Panc1 (cell line): Measurements from ENCODE around the gene BCAP29. TPM values are rescaled to one million over a fixed set of nuclear protein-coding genes. Genes with fewer than 3 reads are reported as not detected.

Experiments
- ATAC-seq: fragments of 200-7000 bp; cut with Tn5 transposase; 2 replicates; pipeline ENCODE4 v1.9.1; 2020; ENCODE audit warnings: mild to moderate bottlenecking, moderate library complexity
- BruUV-seq: library from RNA; stranded (reverse); fragments of 400-500 nt; replicated peaks from 2 replicates; lab custom pipeline; 2021; lab: Mats Ljungman, UMichigan
- CTCF ChIA-PET: fragments of 300-600 bp; sonication (Branson Sonifier 250); formaldehyde crosslinking; loops from one replicate; lab custom pipeline; 2022; ENCODE audit warnings: antibody characterized with exemption; lab: Charles Lee
- POLR2A ChIA-PET: fragments of 300-600 bp; sonication (Branson Sonifier 250); formaldehyde crosslinking; loops from one replicate; lab custom pipeline; 2022; ENCODE audit warnings: antibody characterized with exemption; lab: Charles Lee
- DNase-seq: peaks from one replicate; pipeline ENCODE4 v3.0.0-alpha.2; 2010; ENCODE audit warnings: low read depth, low spot score
- H3K27ac ChIP-seq: 2 replicates; pipeline ENCODE4 v1.5.1; 2011; ENCODE audit warnings: mild to moderate bottlenecking, low read length, inconsistent platforms
- H3K27me3 ChIP-seq: fragments of 200-500 bp; sonication (Bioruptor generic); 2 replicates; pipeline ENCODE4 v1.6.0; 2014; ENCODE audit warnings: low read length, inconsistent platforms; ENCODE audit not compliant: control insufficient read depth, insufficient read depth
- H3K36me3 ChIP-seq: fragments of 200-500 bp; sonication (Bioruptor generic); 2 replicates; pipeline ENCODE4 v1.5.1; 2014; ENCODE audit warnings: inconsistent platforms, mild to moderate bottlenecking, low read length, moderate library complexity; ENCODE audit not compliant: control insufficient read depth, insufficient read depth
- H3K4me1 ChIP-seq: 2 replicates; pipeline ENCODE4 v1.5.1; 2011; ENCODE audit warnings: inconsistent platforms, mild to moderate bottlenecking, low read length, moderate library complexity; ENCODE audit not compliant: control insufficient read depth, insufficient read depth
- H3K4me3 ChIP-seq, 2 experiments: 2 replicates each; pipeline ENCODE4 v1.5.1; 2011 to 2012; ENCODE audit warnings: low read depth in 2 of 2, low read length in 2 of 2, mild to moderate bottlenecking in 2 of 2, inconsistent platforms in 1 of 2, moderate library complexity in 1 of 2
- H3K9me3 ChIP-seq: fragments of 200-500 bp; sonication (Bioruptor generic); 2 replicates; pipeline ENCODE4 v1.5.1; 2014; ENCODE audit warnings: low read depth, mild to moderate bottlenecking, inconsistent platforms, low read length, moderate library complexity; ENCODE audit not compliant: control insufficient read depth, insufficient read depth
- CTCF ChIP-seq: fragments of 450-650 bp; IDR thresholded peaks from 2 replicates; pipeline ENCODE4 v1.5.1; 2017; ENCODE audit warnings: mild to moderate bottlenecking
- POLR2AphosphoS5 ChIP-seq: IDR thresholded peaks from 2 replicates; pipeline ENCODE4 v1.6.1; 2012; ENCODE audit warnings: mild to moderate bottlenecking, low read depth, low read length, moderate library complexity
- REST ChIP-seq, 2 experiments: IDR thresholded peaks; 2 replicates each; pipeline ENCODE4 v1.6.1; 2011 to 2012; ENCODE audit warnings: low read depth in 2 of 2, control low read depth in 1 of 2, low read length in 1 of 2, mild to moderate bottlenecking in 1 of 2, moderate library complexity in 1 of 2; ENCODE audit not compliant: insufficient read depth in 1 of 2
- SIN3A ChIP-seq: IDR thresholded peaks from 2 replicates; pipeline ENCODE4 v1.6.1; 2012; ENCODE audit warnings: low read depth, mild to moderate bottlenecking, low read length, moderate library complexity, borderline replicate concordance; ENCODE audit not compliant: insufficient read depth
- TCF7L2 ChIP-seq: IDR thresholded peaks from 2 replicates; pipeline ENCODE4 v1.6.1; 2011; ENCODE audit warnings: mild to moderate bottlenecking, low read depth, low read length, inconsistent platforms
- in situ Hi-C: cut with HindIII; loops from 2 replicates; pipeline ENCODE4 v1.10.0; 2016; ENCODE audit warnings: low sequenced_read_pairs, low pct_unique_long_range_greater_than_20kb
- intact Hi-C: fragments of 100-400 bp; cut with micrococcal nuclease; formaldehyde crosslinking; loops from one replicate; pipeline ENCODE4 v1.10.0; 2022; ENCODE audit not compliant: unreplicated experiment
- total RNA-seq: library from RNA; stranded (reverse); gene quantifications from one replicate; pipeline ENCODE4 v1.2.1, GENCODE V29; 2021; ENCODE audit not compliant: unreplicated experiment

The BCAP29 gene
- total RNA-seq, 1 experiment from 2014 or later, result 71.7 TPM

GRCh38 chr7:107588529-107589130, 8.6 kb downstream of the BCAP29 start:
- ATAC-seq (no peak), DNase-seq (no peak)
- Histone ChIP-seq H3K27ac (no peak overlapping the region), H3K9me3 (no peaks in the 10 kb centered on the region), H3K27me3 (no peaks in the 10 kb centered on the region), H3K4me3 (no peak overlapping the region), H3K36me3 (peaks cover 14% of the 10 kb centered on the region), H3K4me1 (no peaks in the 10 kb centered on the region)
- CTCF ChIA-PET, result no interaction called here
- in situ Hi-C loops, result no loop called here
- intact Hi-C loops, result no loop called here
- POLR2A ChIA-PET, result no interaction called here
- BruUV-seq, result no TSS peak
- TF ChIP-seq TCF7L2 (no peak), CTCF (no peak), REST (IDR thresholded peaks at IDR 0.05; ENCODE audit: insufficient read depth in 1 of 2, low read depth in 2 of 2, low read length in 1 of 2) (no peak), SIN3A (no peak), POLR2AphosphoS5 (no peak)

DNA sequence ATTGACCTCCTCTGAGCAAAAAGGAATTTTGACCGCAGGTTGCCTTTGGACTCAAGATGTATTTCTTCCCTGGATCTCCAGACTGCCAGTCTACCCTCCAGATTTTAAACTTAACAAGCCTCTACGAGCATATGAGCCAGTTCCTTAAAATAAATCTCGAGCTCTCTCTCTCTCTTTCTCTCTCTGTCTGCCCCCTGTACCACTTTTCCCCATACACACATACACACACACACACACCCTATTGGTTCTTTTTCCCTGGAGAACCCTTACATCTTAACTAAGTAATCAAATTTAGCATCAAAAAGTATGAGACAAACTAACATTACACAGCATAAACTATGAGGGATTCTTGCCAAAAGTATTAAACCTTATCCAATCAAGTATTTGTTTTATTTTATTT, 11.4 kb downstream of the BCAP29 start:
- Histone ChIP-seq H3K4me1 (no peaks in the 10 kb centered on the region), H3K27me3 (no peaks in the 10 kb centered on the region), H3K4me3 (no peak overlapping the region), H3K9me3 (no peaks in the 10 kb centered on the region), H3K27ac (no peak overlapping the region), H3K36me3 (peaks cover 10% of the 10 kb centered on the region; the same call in 1 of the 2 replicates)
- in situ Hi-C loops, result no loop called here
- ChIA-PET POLR2A (no interaction called here), CTCF (no interaction called here)
- ATAC-seq, result no peak
- TF ChIP-seq REST (IDR thresholded peaks at IDR 0.05; ENCODE audit: insufficient read depth in 1 of 2, low read depth in 2 of 2, low read length in 1 of 2) (no peak), CTCF (no peak), SIN3A (no peak), TCF7L2 (no peak), POLR2AphosphoS5 (no peak)
- DNase-seq, result no peak
- no TSS peak for BruUV-seq
- intact Hi-C loops, result loop anchor here (10.0 kb wide), 1 partner anchor 133 kb away; no protein-coding TSS in a partner anchor
